Transverse colon (tissue), 4 donors: ENCODE measurements around the gene MRAP. TPM values are rescaled to one million over a fixed set of nuclear protein-coding genes. Genes with fewer than 3 reads are reported as not detected.

Experiments used
- DNase-seq: peaks from one replicate; pipeline ENCODE4 v3.0.0-alpha.2; 2019
- H3K27ac ChIP-seq, 4 donors: fragments of 200-600 bp; sonication (generic); 2 replicates each; pipeline ENCODE4 v1.5.1; 2016 to 2018; ENCODE audit warnings: inconsistent platforms in 4 of 4
- H3K27me3 ChIP-seq: fragments of 200-600 bp; sonication (generic); 2 replicates; pipeline ENCODE4 v1.5.1; 2017; ENCODE audit warnings: inconsistent platforms
- H3K36me3 ChIP-seq, 4 donors: fragments of 200-600 bp; sonication (generic); 2 replicates each; pipeline ENCODE4 v1.5.1; 2017 to 2019; ENCODE audit warnings: inconsistent platforms in 4 of 4
- H3K4me1 ChIP-seq, 4 donors: fragments of 200-600 bp; sonication (generic); 2 replicates each; pipeline ENCODE4 v1.5.1; 2017 to 2020; ENCODE audit warnings: inconsistent platforms in 4 of 4
- H3K4me3 ChIP-seq, 4 donors: fragments of 200-600 bp; sonication (generic); 1 replicate in 1 of 4; 2 replicates in 3 of 4; pipeline versions ENCODE4 v1.5.1 to v1.6.1; 2017 to 2019; ENCODE audit warnings: inconsistent platforms in 4 of 4
- H3K9me3 ChIP-seq, 2 donors: fragments of 200-600 bp; sonication (generic); 2 replicates each; pipeline ENCODE4 v1.5.1; 2017 to 2019; ENCODE audit warnings: inconsistent platforms in 2 of 2
- EP300 ChIP-seq: sonication (generic); formaldehyde crosslinking; IDR thresholded peaks from one replicate; pipeline ENCODE4 v1.6.1; 2017; ENCODE audit warnings: antibody characterized with exemption, low read depth
- POLR2A ChIP-seq: fragments of 450-650 bp; IDR thresholded peaks from one replicate; pipeline ENCODE4 v1.6.1; 2016; ENCODE audit warnings: antibody characterized with exemption, mild to moderate bottlenecking, moderate library complexity
- POLR2AphosphoS5 ChIP-seq, 3 donors: sonication (generic); formaldehyde crosslinking; IDR thresholded peaks; one replicate each; pipeline ENCODE4 v1.6.1; 2016; ENCODE audit warnings: antibody characterized with exemption in 3 of 3
- WGBS, 2 donors: methylation state at CpG; one replicate each; pipeline ENCODE4 v1.1.5; 2018; ENCODE audit warnings: low coverage in 1 of 2; 5-methylcytosine and 5-hydroxymethylcytosine counted together
- in situ Hi-C, 4 donors: fragments of 200-750 bp; cut with MboI; loops; one replicate each; pipeline versions ENCODE4 v1.15.0 to v1.15.1; 2017; ENCODE audit warnings: low sequenced_read_pairs in 3 of 4, low pct_ligation_motif_present in 1 of 4, low pct_unique_long_range_greater_than_20kb in 1 of 4
- intact Hi-C: fragments of 100-400 bp; cut with DNase I; formaldehyde crosslinking; loops from one replicate; pipeline ENCODE4 v1.15.1; 2023; ENCODE audit warnings: low total_unique reads
- total RNA-seq, 4 donors: library from RNA; depleted of rRNA; stranded (reverse); fragments of >200 nt; gene quantifications; one replicate each; pipeline ENCODE4 v1.1.0, GENCODE V29; 2016
- TF ChIP-seq, protein P1 (sequence below), 5 experiments: fragments of 200-600 bp in 3 of 5; fragments of 450-650 bp in 2 of 5; sonication (generic) in 3 of 5; IDR thresholded peaks; 1 replicate in 2 of 5; 2 replicates in 3 of 5; pipeline ENCODE4 v1.5.1; 2016 to 2017; ENCODE audit warnings: antibody characterized with exemption in 5 of 5, inconsistent platforms in 3 of 5, mild to moderate bottlenecking in 2 of 5, moderate library complexity in 1 of 5

The MRAP gene
- total RNA-seq, 4 donors from 2014 or later, result not detected

DNA sequence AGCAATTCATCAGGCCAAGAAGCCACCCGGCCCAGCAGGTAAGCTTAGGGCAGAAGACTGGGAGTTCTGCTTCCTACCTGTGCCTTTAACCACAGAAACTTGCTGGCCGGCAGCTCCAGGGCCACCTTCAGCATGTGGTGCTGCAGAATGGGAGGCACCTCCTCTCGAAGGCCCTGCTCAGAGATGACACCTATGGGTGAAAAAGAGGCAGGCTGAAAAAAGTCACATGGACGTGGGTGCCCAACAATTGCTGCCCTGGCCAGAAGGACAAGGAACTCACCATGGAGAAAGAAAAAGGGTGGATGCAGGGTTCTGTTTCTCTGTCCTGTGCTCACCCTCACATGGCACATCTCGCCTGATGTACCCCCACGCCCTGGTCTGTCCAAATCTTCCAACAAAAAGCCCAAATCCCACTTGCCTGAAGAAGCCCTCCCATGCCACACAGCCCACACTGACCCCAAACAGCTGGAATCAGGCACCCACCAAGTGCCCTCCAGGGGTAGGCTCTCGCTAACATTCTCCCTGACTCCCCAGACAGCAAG is 61.1 kb downstream of the MRAP start:
- no peak for DNase-seq
- H3K4me1 ChIP-seq, result peaks cover 0 to 9% (median 5%) of the 10 kb centered on the region in 4 donors
- intact Hi-C loops, result no loop called here

DNA sequence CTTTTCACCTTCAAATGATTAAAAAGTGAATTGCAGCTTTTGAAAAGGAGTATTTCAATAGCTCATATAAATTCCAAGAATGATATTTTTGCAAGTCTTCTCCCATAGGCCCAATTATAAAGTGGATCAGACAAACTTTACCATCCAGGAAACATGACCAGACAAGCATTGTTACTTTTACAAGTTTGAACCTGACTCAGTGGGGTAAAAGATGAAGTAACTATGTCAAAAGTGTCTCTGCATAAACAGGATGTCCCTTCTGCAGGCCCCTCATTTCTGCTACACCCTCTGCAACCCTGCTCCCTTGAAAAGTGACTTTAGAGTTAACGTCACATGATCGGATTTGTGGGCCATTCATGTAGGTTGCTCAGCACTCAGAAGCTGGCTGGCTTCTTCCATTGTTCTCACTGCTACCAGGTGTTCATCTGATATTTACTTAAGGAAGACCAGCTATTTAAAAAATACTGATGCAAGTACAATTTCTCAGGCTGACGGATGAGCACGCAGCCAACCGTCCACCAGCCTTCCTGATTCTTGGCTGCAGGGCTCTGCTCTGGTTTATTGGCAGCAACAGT is 61.8 kb downstream of the MRAP start:
- TF ChIP-seq POLR2A, result no peak
- no peak for DNase-seq
- Histone ChIP-seq H3K27ac (no peak overlapping the region), H3K27me3 (no peaks in the 10 kb centered on the region), H3K4me1 (peaks cover 0 to 13% (median 7%) of the 10 kb centered on the region in 4 donors), H3K36me3 (peaks cover 0 to 42% (median 15%) of the 10 kb centered on the region in 4 donors), H3K9me3 (no peaks in the 10 kb centered on the region), H3K4me3 (no peak overlapping the region)
- 78 to 94% methylated on average over 3 to 5 of the region's 5 CpGs for WGBS, 2 donors
- in situ Hi-C loops (no loop called here), intact Hi-C loops (no loop called here)

More for the DNA sequence above, 61.1 kb downstream of the MRAP start:
- TF ChIP-seq POLR2AphosphoS5 (IDR thresholded peaks at IDR 0.05) (no peak), POLR2A (no peak), EP300 (no peak)
- TF ChIP-seq, protein P1, sequence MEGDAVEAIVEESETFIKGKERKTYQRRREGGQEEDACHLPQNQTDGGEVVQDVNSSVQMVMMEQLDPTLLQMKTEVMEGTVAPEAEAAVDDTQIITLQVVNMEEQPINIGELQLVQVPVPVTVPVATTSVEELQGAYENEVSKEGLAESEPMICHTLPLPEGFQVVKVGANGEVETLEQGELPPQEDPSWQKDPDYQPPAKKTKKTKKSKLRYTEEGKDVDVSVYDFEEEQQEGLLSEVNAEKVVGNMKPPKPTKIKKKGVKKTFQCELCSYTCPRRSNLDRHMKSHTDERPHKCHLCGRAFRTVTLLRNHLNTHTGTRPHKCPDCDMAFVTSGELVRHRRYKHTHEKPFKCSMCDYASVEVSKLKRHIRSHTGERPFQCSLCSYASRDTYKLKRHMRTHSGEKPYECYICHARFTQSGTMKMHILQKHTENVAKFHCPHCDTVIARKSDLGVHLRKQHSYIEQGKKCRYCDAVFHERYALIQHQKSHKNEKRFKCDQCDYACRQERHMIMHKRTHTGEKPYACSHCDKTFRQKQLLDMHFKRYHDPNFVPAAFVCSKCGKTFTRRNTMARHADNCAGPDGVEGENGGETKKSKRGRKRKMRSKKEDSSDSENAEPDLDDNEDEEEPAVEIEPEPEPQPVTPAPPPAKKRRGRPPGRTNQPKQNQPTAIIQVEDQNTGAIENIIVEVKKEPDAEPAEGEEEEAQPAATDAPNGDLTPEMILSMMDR (IDR thresholded peaks at IDR 0.05), result no peak
- in situ Hi-C loops, result no loop called here
- H3K36me3 ChIP-seq, result peaks cover 0 to 49% (median 19%) of the 10 kb centered on the region in 4 donors
- H3K9me3 ChIP-seq, result no peaks in the 10 kb centered on the region
- no peak overlapping the region for H3K4me3 ChIP-seq
- WGBS, 2 donors, result 68 to 78% methylated on average over 7 of the region's 7 CpGs
- H3K27me3 ChIP-seq, result no peaks in the 10 kb centered on the region
- H3K27ac ChIP-seq, result no peak overlapping the region

Other genes starting within 250 kb of the MRAP start
- gene MIS18A, start 19.8 kb upstream of the MRAP start, total RNA-seq, result 1 to 10 TPM in 3 of 4 donors, not detected in 1; 3.7 to 4.8 (median 4.1) TPM
- gene URB1, start 94.2 kb downstream of the MRAP start, total RNA-seq, result 1 to 10 TPM; 6.4 to 8.7 (median 7.3) TPM
- 10 to 100 TPM in 3 of 4 donors, 1 to 10 TPM in 1; 8.6 to 44.1 (median 33.8) TPM for gene EVA1C, start 113.9 kb downstream of the MRAP start, total RNA-seq